Measurements from ENCODE around the gene WBP2NL.

The WBP2NL gene

GRCh38 chr22:42018224-42018623 is 19.6 kb downstream of the WBP2NL start:
- no peak overlapping the region for H3K14ac ChIP-seq (ENCODE audit: low read length in 2 of 2)
- H4K8ac ChIP-seq (ENCODE audit: low read length), result no peak overlapping the region
- H2BK120ac ChIP-seq (ENCODE audit: low read depth, low read length), result no peak overlapping the region
- no peak overlapping the region for H3K23ac ChIP-seq (ENCODE audit: low read length in 2 of 2)
- H3K9me3 ChIP-seq (ENCODE audit: control insufficient read depth, low read length), result peaks cover 12% of the 10 kb centered on the region
- no peak overlapping the region for H3K4me2 ChIP-seq (ENCODE audit: low read length, poor library complexity, severe bottlenecking)
- DNase-seq, result no peak
- no peak overlapping the region for H2BK15ac ChIP-seq (ENCODE audit: low read depth, poor library complexity, severe bottlenecking)
- H3K9ac ChIP-seq (ENCODE audit: low read length), result no peak overlapping the region
- no peaks in the 10 kb centered on the region for H3K79me1 ChIP-seq (replicated peaks; ENCODE audit: low read length, poor library complexity, severe bottlenecking)
- H3K4me3 ChIP-seq (ENCODE audit: insufficient read depth in 1 of 2, low read depth in 1 of 2, low read length in 2 of 2), result no peak overlapping the region
- H4K91ac ChIP-seq (ENCODE audit: low read length), result no peak overlapping the region
- no peak overlapping the region for H3K4ac ChIP-seq (ENCODE audit: low read depth in 1 of 2, low read length in 2 of 2)
- H3K36me3 ChIP-seq (ENCODE audit: control insufficient read depth in 1 of 2, insufficient read depth in 2 of 2, low read depth in 1 of 2, low read length in 2 of 2), result no peaks in the 10 kb centered on the region
- WGBS, result 50% methylated on average over 1 of the region's 1 CpG
- no peak overlapping the region for H2BK12ac ChIP-seq (ENCODE audit: low read length in 2 of 2)
- H3K27ac ChIP-seq (ENCODE audit: low read length, poor library complexity, severe bottlenecking), result no peak overlapping the region
- H3K27me3 ChIP-seq (ENCODE audit: control insufficient read depth in 1 of 2, insufficient read depth in 1 of 2, low read length in 2 of 2), result peaks cover 18 to 22% of the 10 kb centered on the region in 2 experiments
- H2AFZ ChIP-seq (ENCODE audit: low read depth, low read length), result no peak overlapping the region
- H2BK5ac ChIP-seq (ENCODE audit: low read depth, low read length, poor library complexity, severe bottlenecking), result no peak overlapping the region
- H3K4me1 ChIP-seq (ENCODE audit: control insufficient read depth, insufficient read depth, low read depth, low read length), result no peaks in the 10 kb centered on the region
- no peak overlapping the region for H3K18ac ChIP-seq (ENCODE audit: low read depth in 1 of 2, low read length in 2 of 2)
- H2AK5ac ChIP-seq (ENCODE audit: low read length, severe bottlenecking), result no peak overlapping the region

DNA sequence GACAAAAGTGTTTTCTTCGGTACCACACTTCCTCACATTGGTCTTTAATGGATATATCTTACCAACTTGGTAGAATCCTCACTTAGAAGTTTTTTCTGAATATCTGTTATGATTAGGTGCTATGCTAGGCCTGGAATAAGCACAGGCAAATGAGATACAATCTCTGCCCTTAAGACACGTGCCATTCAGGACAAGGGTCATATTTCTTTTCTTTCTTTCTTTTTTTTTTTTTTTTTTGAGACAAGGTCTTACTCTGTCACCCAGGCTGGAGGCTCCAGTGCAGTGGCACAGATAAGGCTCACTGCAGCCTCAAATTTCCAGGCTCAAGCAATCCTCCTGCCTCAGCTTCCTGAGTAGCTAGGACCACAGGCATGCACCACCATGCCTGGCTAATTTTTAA is 23.0 kb downstream of the WBP2NL start:
- WGBS, result 32% methylated on average over 1 of the region's 2 CpGs
- no peak overlapping the region for H3K14ac ChIP-seq (ENCODE audit: low read length in 2 of 2)
- no peak overlapping the region for H3K9ac ChIP-seq (ENCODE audit: low read length)
- H3K36me3 ChIP-seq (ENCODE audit: control insufficient read depth in 1 of 2, insufficient read depth in 2 of 2, low read depth in 1 of 2, low read length in 2 of 2), result no peaks in the 10 kb centered on the region
- no peak overlapping the region for H3K4me3 ChIP-seq (ENCODE audit: insufficient read depth in 1 of 2, low read depth in 1 of 2, low read length in 2 of 2)
- peaks cover 4% of the 10 kb centered on the region for H3K9me3 ChIP-seq (ENCODE audit: control insufficient read depth, low read length)
- no peak overlapping the region for H3K18ac ChIP-seq (ENCODE audit: low read depth in 1 of 2, low read length in 2 of 2)
- no peak overlapping the region for H3K4ac ChIP-seq (ENCODE audit: low read depth in 1 of 2, low read length in 2 of 2)
- no peak overlapping the region for H4K91ac ChIP-seq (ENCODE audit: low read length)
- H2BK15ac ChIP-seq (ENCODE audit: low read depth, poor library complexity, severe bottlenecking), result no peak overlapping the region
- no peak overlapping the region for H2AK5ac ChIP-seq (ENCODE audit: low read length, severe bottlenecking)
- H3K4me2 ChIP-seq (ENCODE audit: low read length, poor library complexity, severe bottlenecking), result no peak overlapping the region
- H3K4me1 ChIP-seq (ENCODE audit: control insufficient read depth, insufficient read depth, low read depth, low read length), result no peaks in the 10 kb centered on the region
- no peak overlapping the region for H2AFZ ChIP-seq (ENCODE audit: low read depth, low read length)
- DNase-seq, result no peak
- H3K27me3 ChIP-seq (ENCODE audit: control insufficient read depth in 1 of 2, insufficient read depth in 1 of 2, low read length in 2 of 2), result peaks cover 12 to 18% of the 10 kb centered on the region in 2 experiments
- H3K27ac ChIP-seq (ENCODE audit: low read length, poor library complexity, severe bottlenecking), result no peak overlapping the region
- no peak overlapping the region for H3K23ac ChIP-seq (ENCODE audit: low read length in 2 of 2)
- H2BK12ac ChIP-seq (ENCODE audit: low read length in 2 of 2), result no peak overlapping the region
- no peak overlapping the region for H2BK120ac ChIP-seq (ENCODE audit: low read depth, low read length)
- H4K8ac ChIP-seq (ENCODE audit: low read length), result no peak overlapping the region
- H3K79me1 ChIP-seq (replicated peaks; ENCODE audit: low read length, poor library complexity, severe bottlenecking), result no peaks in the 10 kb centered on the region
- no peak overlapping the region for H2BK5ac ChIP-seq (ENCODE audit: low read depth, low read length, poor library complexity, severe bottlenecking)

- Histone ChIP-seq H4K91ac (ENCODE audit: low read length) (no peak overlapping the region), H3K9ac (ENCODE audit: low read length) (no peak overlapping the region), H3K36me3 (ENCODE audit: control insufficient read depth in 1 of 2, insufficient read depth in 2 of 2, low read depth in 1 of 2, low read length in 2 of 2) (no peaks in the 10 kb centered on the region), H3K4ac (ENCODE audit: low read depth in 1 of 2, low read length in 2 of 2) (no peak overlapping the region), H4K8ac (ENCODE audit: low read length) (no peak overlapping the region), H3K14ac (ENCODE audit: low read length in 2 of 2) (no peak overlapping the region), H3K27me3 (ENCODE audit: control insufficient read depth in 1 of 2, insufficient read depth in 1 of 2, low read length in 2 of 2) (peaks cover 12 to 15% of the 10 kb centered on the region in 2 experiments), H2BK12ac (ENCODE audit: low read length in 2 of 2) (no peak overlapping the region), H3K4me3 (ENCODE audit: insufficient read depth in 1 of 2, low read depth in 1 of 2, low read length in 2 of 2) (no peak overlapping the region), H3K4me1 (ENCODE audit: control insufficient read depth, insufficient read depth, low read depth, low read length) (no peaks in the 10 kb centered on the region), H3K27ac (ENCODE audit: low read length, poor library complexity, severe bottlenecking) (no peak overlapping the region), H3K9me3 (ENCODE audit: control insufficient read depth, low read length) (peaks cover 4% of the 10 kb centered on the region), H3K79me1 (replicated peaks; ENCODE audit: low read length, poor library complexity, severe bottlenecking) (no peaks in the 10 kb centered on the region), H2BK15ac (ENCODE audit: low read depth, poor library complexity, severe bottlenecking) (no peak overlapping the region), H2BK5ac (ENCODE audit: low read depth, low read length, poor library complexity, severe bottlenecking) (no peak overlapping the region), H2AK5ac (ENCODE audit: low read length, severe bottlenecking) (no peak overlapping the region), H3K23ac (ENCODE audit: low read length in 2 of 2) (no peak overlapping the region), H3K18ac (ENCODE audit: low read depth in 1 of 2, low read length in 2 of 2) (no peak overlapping the region), H3K4me2 (ENCODE audit: low read length, poor library complexity, severe bottlenecking) (no peak overlapping the region), H2AFZ (ENCODE audit: low read depth, low read length) (no peak overlapping the region), H2BK120ac (ENCODE audit: low read depth, low read length) (no peak overlapping the region)
- DNase-seq, result no peak
- WGBS, result 77% methylated on average over 2 of the region's 2 CpGs
Measured at GRCh38 chr22:42022162-42022847, 23.7 kb downstream of the WBP2NL start.

GRCh38 chr22:42025421-42025820 is 26.8 kb downstream of the WBP2NL start:
- H2BK12ac ChIP-seq (ENCODE audit: low read length in 2 of 2), result no peak overlapping the region
- no peak overlapping the region for H2AFZ ChIP-seq (ENCODE audit: low read depth, low read length)
- no peak for DNase-seq
- 100% methylated on average over 1 of the region's 1 CpG for WGBS
- no peak overlapping the region for H3K9ac ChIP-seq (ENCODE audit: low read length)
- no peak overlapping the region for H2AK5ac ChIP-seq (ENCODE audit: low read length, severe bottlenecking)
- H3K4me2 ChIP-seq (ENCODE audit: low read length, poor library complexity, severe bottlenecking), result no peak overlapping the region
- no peak overlapping the region for H4K91ac ChIP-seq (ENCODE audit: low read length)
- no peaks in the 10 kb centered on the region for H3K4me1 ChIP-seq (ENCODE audit: control insufficient read depth, insufficient read depth, low read depth, low read length)
- H3K18ac ChIP-seq (ENCODE audit: low read depth in 1 of 2, low read length in 2 of 2), result no peak overlapping the region
- no peak overlapping the region for H3K23ac ChIP-seq (ENCODE audit: low read length in 2 of 2)
- H3K27me3 ChIP-seq (ENCODE audit: control insufficient read depth in 1 of 2, insufficient read depth in 1 of 2, low read length in 2 of 2), result peaks cover 0 to 3% of the 10 kb centered on the region in 2 experiments
- no peaks in the 10 kb centered on the region for H3K79me1 ChIP-seq (replicated peaks; ENCODE audit: low read length, poor library complexity, severe bottlenecking)
- no peak overlapping the region for H3K4ac ChIP-seq (ENCODE audit: low read depth in 1 of 2, low read length in 2 of 2)
- H3K27ac ChIP-seq (ENCODE audit: low read length, poor library complexity, severe bottlenecking), result no peak overlapping the region
- H3K4me3 ChIP-seq (ENCODE audit: insufficient read depth in 1 of 2, low read depth in 1 of 2, low read length in 2 of 2), result no peak overlapping the region
- no peaks in the 10 kb centered on the region for H3K36me3 ChIP-seq (ENCODE audit: control insufficient read depth in 1 of 2, insufficient read depth in 2 of 2, low read depth in 1 of 2, low read length in 2 of 2)
- H2BK15ac ChIP-seq (ENCODE audit: low read depth, poor library complexity, severe bottlenecking), result no peak overlapping the region
- no peak overlapping the region for H2BK120ac ChIP-seq (ENCODE audit: low read depth, low read length)
- no peaks in the 10 kb centered on the region for H3K9me3 ChIP-seq (ENCODE audit: control insufficient read depth, low read length)
- no peak overlapping the region for H3K14ac ChIP-seq (ENCODE audit: low read length in 2 of 2)
- no peak overlapping the region for H2BK5ac ChIP-seq (ENCODE audit: low read depth, low read length, poor library complexity, severe bottlenecking)
- no peak overlapping the region for H4K8ac ChIP-seq (ENCODE audit: low read length)
